ENCODE measurements around the gene DUSP16. TPM values are rescaled to one million over a fixed set of nuclear protein-coding genes. Genes with fewer than 3 reads are reported as not detected.

The DUSP16 gene
- total RNA-seq, 3 donors from 2014 or later (not counting 1 experiment from before 2014, with no cell fraction given), result 6.9 to 19.9 (median 10.0) TPM

- Histone ChIP-seq H3K36me3 (ENCODE audit: control insufficient read depth, insufficient read depth, low read length) (peaks cover 6% of the 10 kb centered on the region), H3K4me1 (ENCODE audit: control insufficient read depth, insufficient read depth, low read length) (peaks cover 40% of the 10 kb centered on the region), H3K27me3 (ENCODE audit: control insufficient read depth, insufficient read depth, low read length) (no peaks in the 10 kb centered on the region), H3K4me3 (ENCODE audit: low read length) (no peak overlapping the region), H3K27ac (ENCODE audit: low read length) (peak overlapping the region; percentile 71), H3K9me3 (ENCODE audit: control insufficient read depth, insufficient read depth, low read length) (no peaks in the 10 kb centered on the region)
- DNase-seq, result no peak
- intact Hi-C loops (cut with micrococcal nuclease), result no loop called here
- Mint-ChIP-seq H3K27ac (peak overlapping the region; percentile 37 to 71), H3K4me1 (peaks cover 32 to 40% of the 10 kb centered on the region in 2 donors), H3K9me3 (no peaks in the 10 kb centered on the region), H3K27me3 (ENCODE audit: low read depth in 2 of 2) (no peaks in the 10 kb centered on the region), H3K4me3 (no peak overlapping the region), H3K36me3 (no peaks in the 10 kb centered on the region)
- ATAC-seq, result no peak
- WGBS (ENCODE audit: insufficient coverage), result 76% methylated on average over 2 of the region's 3 CpGs
- no peak for TF ChIP-seq CTCF (IDR thresholded peaks at IDR 0.05)
Observed at GRCh38 chr12:12468575-12468974, 94.1 kb downstream of the DUSP16 start.

- no peaks in the 10 kb centered on the region for H3K36me3 Mint-ChIP-seq
- H3K4me3 Mint-ChIP-seq, result no peak overlapping the region
- no peak overlapping the region for H3K4me3 ChIP-seq (ENCODE audit: low read length)
- 64% methylated on average over 14 of the region's 14 CpGs for WGBS (ENCODE audit: insufficient coverage)
- H3K4me1 ChIP-seq (ENCODE audit: control insufficient read depth, insufficient read depth, low read length), result peaks cover 40% of the 10 kb centered on the region
- no peaks in the 10 kb centered on the region for H3K27me3 ChIP-seq (ENCODE audit: control insufficient read depth, insufficient read depth, low read length)
- intact Hi-C loops (cut with micrococcal nuclease), result no loop called here
- ATAC-seq, result peak in 2 of 3 donors; percentile 29 to 40
- peaks cover 6% of the 10 kb centered on the region for H3K36me3 ChIP-seq (ENCODE audit: control insufficient read depth, insufficient read depth, low read length)
- no peaks in the 10 kb centered on the region for H3K9me3 Mint-ChIP-seq
- H3K27ac ChIP-seq (ENCODE audit: low read length), result peak overlapping the region; percentile 71
- H3K27me3 Mint-ChIP-seq (ENCODE audit: low read depth in 2 of 2), result no peaks in the 10 kb centered on the region
- TF ChIP-seq CTCF (IDR thresholded peaks at IDR 0.05), result no peak
- peaks cover 32 to 35% of the 10 kb centered on the region in 2 donors for H3K4me1 Mint-ChIP-seq
- peak in 1 of 2 donors; percentile 75 for DNase-seq
- H3K9me3 ChIP-seq (ENCODE audit: control insufficient read depth, insufficient read depth, low read length), result no peaks in the 10 kb centered on the region
- peak overlapping the region; percentile 24 to 71 for H3K27ac Mint-ChIP-seq
Observed at GRCh38 chr12:12467688-12468261, 94.9 kb downstream of the DUSP16 start.

DNA sequence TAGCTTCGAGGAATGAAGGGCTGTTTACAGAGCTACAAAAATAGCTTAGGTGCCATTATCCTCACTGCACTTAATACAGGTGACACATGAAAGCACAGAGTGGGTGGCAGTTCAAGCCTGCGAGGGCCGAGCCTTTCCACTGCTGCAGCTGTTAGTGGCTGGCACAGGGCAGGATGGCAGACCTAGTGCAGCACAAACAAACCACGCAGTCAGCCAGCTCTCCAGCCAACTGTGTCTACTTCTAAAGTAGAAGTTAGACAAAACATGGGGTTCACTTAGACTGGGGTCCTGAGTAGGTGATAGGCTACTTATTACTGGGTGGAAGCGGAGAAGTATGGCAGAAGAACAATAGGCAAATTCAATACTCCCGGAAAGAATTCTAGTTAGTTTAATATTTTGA lies 95.4 kb downstream of the DUSP16 start:
- intact Hi-C loops (cut with micrococcal nuclease), result no loop called here
- TF ChIP-seq CTCF (IDR thresholded peaks at IDR 0.05), result no peak
- Mint-ChIP-seq H3K4me1 (peaks cover 32 to 35% of the 10 kb centered on the region in 2 donors), H3K9me3 (no peaks in the 10 kb centered on the region), H3K4me3 (no peak overlapping the region), H3K36me3 (no peaks in the 10 kb centered on the region), H3K27ac (peak overlapping the region; percentile 24 to 71), H3K27me3 (ENCODE audit: low read depth in 2 of 2) (no peaks in the 10 kb centered on the region)
- no peaks in the 10 kb centered on the region for H3K27me3 ChIP-seq (ENCODE audit: control insufficient read depth, insufficient read depth, low read length)
- H3K4me1 ChIP-seq (ENCODE audit: control insufficient read depth, insufficient read depth, low read length), result peaks cover 40% of the 10 kb centered on the region
- no peaks in the 10 kb centered on the region for H3K9me3 ChIP-seq (ENCODE audit: control insufficient read depth, insufficient read depth, low read length)
- DNase-seq (peak in 1 of 2 donors; percentile 60), ATAC-seq (peak in 1 of 3 donors; percentile 28)
- H3K27ac ChIP-seq (ENCODE audit: low read length), result peak overlapping the region; percentile 71
- 66% methylated on average over 6 of the region's 6 CpGs for WGBS (ENCODE audit: insufficient coverage)
- H3K4me3 ChIP-seq (ENCODE audit: low read length), result no peak overlapping the region
- H3K36me3 ChIP-seq (ENCODE audit: control insufficient read depth, insufficient read depth, low read length), result peaks cover 6% of the 10 kb centered on the region

- intact Hi-C loops (cut with micrococcal nuclease), result no loop called here
- Histone ChIP-seq H3K4me3 (ENCODE audit: low read length) (no peak overlapping the region), H3K27me3 (ENCODE audit: control insufficient read depth, insufficient read depth, low read length) (no peaks in the 10 kb centered on the region), H3K36me3 (ENCODE audit: control insufficient read depth, insufficient read depth, low read length) (peaks cover 6% of the 10 kb centered on the region), H3K27ac (ENCODE audit: low read length) (peak overlapping the region; percentile 71), H3K4me1 (ENCODE audit: control insufficient read depth, insufficient read depth, low read length) (peaks cover 40% of the 10 kb centered on the region), H3K9me3 (ENCODE audit: control insufficient read depth, insufficient read depth, low read length) (no peaks in the 10 kb centered on the region)
- no peaks in the 10 kb centered on the region for H3K36me3 Mint-ChIP-seq
- H3K4me3 Mint-ChIP-seq, result peak overlapping the region; percentile 26
- 33% methylated on average over 7 of the region's 7 CpGs for WGBS (ENCODE audit: insufficient coverage)
- H3K27me3 Mint-ChIP-seq (ENCODE audit: low read depth in 2 of 2), result no peaks in the 10 kb centered on the region
- TF ChIP-seq CTCF (IDR thresholded peaks at IDR 0.05), result no peak
- ATAC-seq (peak; percentile 49 to 89 (median 81)), DNase-seq (peak in 1 of 2 donors; percentile 87)
- H3K9me3 Mint-ChIP-seq, result no peaks in the 10 kb centered on the region
- peak overlapping the region; percentile 80 to 84 for H3K27ac Mint-ChIP-seq
- peaks cover 32 to 35% of the 10 kb centered on the region in 2 donors for H3K4me1 Mint-ChIP-seq
Observed at GRCh38 chr12:12466157-12466556, 96.5 kb downstream of the DUSP16 start.
